ENCODE results near the gene CD48. TPM values are rescaled to one million over a fixed set of nuclear protein-coding genes. Genes with fewer than 3 reads are reported as not detected.

CD48 gene
- total and polyA plus RNA-seq, 4 donors: 2.5 to 10.0 (median 5.1) TPM

DNA sequence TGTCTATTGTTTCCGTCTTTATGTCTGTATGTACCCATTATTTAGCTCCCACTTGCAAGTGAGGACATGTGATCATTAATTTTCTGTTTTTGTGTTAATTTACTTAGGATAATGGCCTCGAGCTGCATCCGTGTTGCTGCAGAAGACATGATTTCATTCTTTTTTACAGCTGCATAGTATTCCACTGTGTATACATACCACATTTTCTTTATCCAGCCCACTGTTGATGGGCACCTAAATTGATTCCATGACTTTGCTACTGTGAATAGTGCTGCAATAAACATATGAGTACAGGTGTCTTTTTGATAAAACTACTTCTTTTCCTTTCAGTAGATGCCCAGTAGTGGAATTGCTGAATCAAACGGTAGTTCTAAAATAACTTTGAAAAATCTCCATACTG, 52.1 kb downstream of the CD48 start (continued):
- TF ChIP-seq, protein P1, sequence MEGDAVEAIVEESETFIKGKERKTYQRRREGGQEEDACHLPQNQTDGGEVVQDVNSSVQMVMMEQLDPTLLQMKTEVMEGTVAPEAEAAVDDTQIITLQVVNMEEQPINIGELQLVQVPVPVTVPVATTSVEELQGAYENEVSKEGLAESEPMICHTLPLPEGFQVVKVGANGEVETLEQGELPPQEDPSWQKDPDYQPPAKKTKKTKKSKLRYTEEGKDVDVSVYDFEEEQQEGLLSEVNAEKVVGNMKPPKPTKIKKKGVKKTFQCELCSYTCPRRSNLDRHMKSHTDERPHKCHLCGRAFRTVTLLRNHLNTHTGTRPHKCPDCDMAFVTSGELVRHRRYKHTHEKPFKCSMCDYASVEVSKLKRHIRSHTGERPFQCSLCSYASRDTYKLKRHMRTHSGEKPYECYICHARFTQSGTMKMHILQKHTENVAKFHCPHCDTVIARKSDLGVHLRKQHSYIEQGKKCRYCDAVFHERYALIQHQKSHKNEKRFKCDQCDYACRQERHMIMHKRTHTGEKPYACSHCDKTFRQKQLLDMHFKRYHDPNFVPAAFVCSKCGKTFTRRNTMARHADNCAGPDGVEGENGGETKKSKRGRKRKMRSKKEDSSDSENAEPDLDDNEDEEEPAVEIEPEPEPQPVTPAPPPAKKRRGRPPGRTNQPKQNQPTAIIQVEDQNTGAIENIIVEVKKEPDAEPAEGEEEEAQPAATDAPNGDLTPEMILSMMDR (IDR thresholded peaks at IDR 0.05; ENCODE audit: low read depth, low read length, missing input control): no peak
- TF ChIP-seq, protein P2, sequence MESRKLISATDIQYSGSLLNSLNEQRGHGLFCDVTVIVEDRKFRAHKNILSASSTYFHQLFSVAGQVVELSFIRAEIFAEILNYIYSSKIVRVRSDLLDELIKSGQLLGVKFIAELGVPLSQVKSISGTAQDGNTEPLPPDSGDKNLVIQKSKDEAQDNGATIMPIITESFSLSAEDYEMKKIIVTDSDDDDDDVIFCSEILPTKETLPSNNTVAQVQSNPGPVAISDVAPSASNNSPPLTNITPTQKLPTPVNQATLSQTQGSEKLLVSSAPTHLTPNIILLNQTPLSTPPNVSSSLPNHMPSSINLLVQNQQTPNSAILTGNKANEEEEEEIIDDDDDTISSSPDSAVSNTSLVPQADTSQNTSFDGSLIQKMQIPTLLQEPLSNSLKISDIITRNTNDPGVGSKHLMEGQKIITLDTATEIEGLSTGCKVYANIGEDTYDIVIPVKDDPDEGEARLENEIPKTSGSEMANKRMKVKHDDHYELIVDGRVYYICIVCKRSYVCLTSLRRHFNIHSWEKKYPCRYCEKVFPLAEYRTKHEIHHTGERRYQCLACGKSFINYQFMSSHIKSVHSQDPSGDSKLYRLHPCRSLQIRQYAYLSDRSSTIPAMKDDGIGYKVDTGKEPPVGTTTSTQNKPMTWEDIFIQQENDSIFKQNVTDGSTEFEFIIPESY (IDR thresholded peaks at IDR 0.05): no peak
- TF ChIP-seq FOXA1 (IDR thresholded peaks at IDR 0.05): no peak

DNA sequence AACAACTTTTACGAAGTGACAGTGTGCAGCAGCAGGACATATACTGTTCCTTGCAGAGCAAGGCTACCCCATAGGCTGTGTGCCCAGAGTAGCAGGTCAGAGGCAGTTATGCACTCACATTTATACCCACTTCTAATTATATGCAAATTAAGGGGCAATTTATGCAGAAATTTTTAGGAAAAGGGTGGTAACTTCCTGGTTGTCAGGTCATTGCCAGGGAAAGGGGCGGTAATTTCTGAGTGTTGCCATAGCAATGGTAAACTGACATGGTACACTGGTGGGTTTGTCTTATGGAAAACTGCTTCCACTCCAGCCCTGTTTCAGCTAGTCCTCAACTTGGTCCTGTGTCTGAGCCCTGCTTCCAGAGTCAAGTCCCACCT, 52.8 kb downstream of the CD48 start:
- no peak overlapping the region for H3K9ac ChIP-seq (ENCODE audit: low read depth in 1 of 2, low read length in 2 of 2)
- 96% methylated on average over 2 of the region's 2 CpGs for WGBS
- no peaks in the 10 kb centered on the region for H3K9me3 ChIP-seq (ENCODE audit: control insufficient read depth in 4 of 4, low read length in 3 of 4)
- no peak overlapping the region for H3K4me3 ChIP-seq (ENCODE audit: low read depth in 1 of 3, low read length in 3 of 3)
- no peak for TF ChIP-seq TAF1 (conservative IDR thresholded peaks at IDR 0.05)
- TF ChIP-seq RXRA (IDR thresholded peaks at IDR 0.05): no peak
- no peak for TF ChIP-seq FOXA2 (IDR thresholded peaks at IDR 0.05)
- TF ChIP-seq, protein P3, sequence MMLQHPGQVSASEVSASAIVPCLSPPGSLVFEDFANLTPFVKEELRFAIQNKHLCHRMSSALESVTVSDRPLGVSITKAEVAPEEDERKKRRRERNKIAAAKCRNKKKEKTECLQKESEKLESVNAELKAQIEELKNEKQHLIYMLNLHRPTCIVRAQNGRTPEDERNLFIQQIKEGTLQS (IDR thresholded peaks at IDR 0.05): no peak
- no peak for TF ChIP-seq YY1 (IDR thresholded peaks at IDR 0.05)
- TF ChIP-seq GABPA (IDR thresholded peaks at IDR 0.05 in 1 of 2, conservative IDR thresholded peaks at IDR 0.05 in 1 of 2): no peak
- TF ChIP-seq JUND (IDR thresholded peaks at IDR 0.05): no peak
- TF ChIP-seq, protein P1 (IDR thresholded peaks at IDR 0.05; ENCODE audit: low read depth, low read length, missing input control): no peak
- TF ChIP-seq, protein P2 (IDR thresholded peaks at IDR 0.05): no peak
- no peak for TF ChIP-seq HNF4A (conservative IDR thresholded peaks at IDR 0.05)
- TF ChIP-seq, protein P4, sequence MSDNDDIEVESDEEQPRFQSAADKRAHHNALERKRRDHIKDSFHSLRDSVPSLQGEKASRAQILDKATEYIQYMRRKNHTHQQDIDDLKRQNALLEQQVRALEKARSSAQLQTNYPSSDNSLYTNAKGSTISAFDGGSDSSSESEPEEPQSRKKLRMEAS (IDR thresholded peaks at IDR 0.05): no peak
- no peak overlapping the region for H3K27ac ChIP-seq (ENCODE audit: low read depth in 1 of 2, low read length in 2 of 2)
- no peaks in the 10 kb centered on the region for H3K4me1 ChIP-seq (ENCODE audit: control insufficient read depth in 4 of 4, insufficient read depth in 4 of 4, low read length in 3 of 4)
- DNase-seq (ENCODE audit: low spot score): no peak
- no peaks in the 10 kb centered on the region for H3K36me3 ChIP-seq (ENCODE audit: control insufficient read depth in 4 of 4, insufficient read depth in 3 of 4, low read depth in 1 of 4, low read length in 3 of 4)
- no peaks in the 10 kb centered on the region for H3K27me3 ChIP-seq (ENCODE audit: control insufficient read depth in 4 of 4, insufficient read depth in 4 of 4, low read length in 3 of 4)

All from liver (tissue), 9 donors.